Smooth muscle cell (in vitro differentiated cells): ENCODE data around the gene ACTR5. TPM values are rescaled to one million over a fixed set of nuclear protein-coding genes. Genes with fewer than 3 reads are reported as not detected.

ENCODE experiments used
- DNase-seq: peaks from one replicate; lab custom pipeline; 2025; ENCODE audit not compliant: unreplicated experiment; lab: John Stamatoyannopoulos, UW
- H2AFZ ChIP-seq: fragments of 200-600 bp; sonication (generic); 2 replicates; pipeline ENCODE4 v1.6.0; 2016; ENCODE audit warnings: antibody characterized with exemption, low read depth, mild to moderate bottlenecking
- H3F3A ChIP-seq: fragments of 200-600 bp; sonication (generic); 2 replicates; pipeline ENCODE4 v1.6.0; 2017; ENCODE audit warnings: antibody characterized with exemption, low read depth
- H3K27ac ChIP-seq: fragments of 200-600 bp; sonication (generic); 2 replicates; pipeline ENCODE4 v1.5.1; 2016; ENCODE audit warnings: low read depth, mild to moderate bottlenecking
- H3K27me3 ChIP-seq: fragments of 200-600 bp; sonication (generic); 2 replicates; pipeline ENCODE4 v1.6.1; 2016; ENCODE audit warnings: low read depth, mild to moderate bottlenecking
- H3K36me3 ChIP-seq: fragments of 200-600 bp; sonication (generic); 2 replicates; pipeline ENCODE4 v1.5.1; 2016; ENCODE audit warnings: low read depth
- H3K4me1 ChIP-seq: fragments of 200-600 bp; sonication (generic); 2 replicates; pipeline ENCODE4 v1.5.1; 2016; ENCODE audit warnings: low read depth
- H3K4me2 ChIP-seq: fragments of 200-600 bp; sonication (generic); 2 replicates; pipeline ENCODE4 v1.6.0; 2016; ENCODE audit warnings: mild to moderate bottlenecking
- H3K4me3 ChIP-seq: fragments of 200-600 bp; sonication (generic); 2 replicates; pipeline ENCODE4 v1.5.1; 2016; ENCODE audit warnings: mild to moderate bottlenecking
- H3K79me2 ChIP-seq: fragments of 200-600 bp; sonication (generic); 2 replicates; pipeline ENCODE4 v1.6.0; 2016; ENCODE audit warnings: low read depth, mild to moderate bottlenecking
- H3K9ac ChIP-seq: fragments of 200-600 bp; sonication (generic); 2 replicates; pipeline ENCODE4 v1.6.0; 2016; ENCODE audit warnings: low read depth
- H3K9me3 ChIP-seq: fragments of 200-600 bp; sonication (generic); replicated peaks from 2 replicates; pipeline ENCODE4 v1.5.1; 2016; ENCODE audit warnings: low read depth
- H4K20me1 ChIP-seq: fragments of 200-600 bp; sonication (generic); 2 replicates; pipeline ENCODE4 v1.6.0; 2016; ENCODE audit warnings: low read depth
- CTCF ChIP-seq: fragments of 200-600 bp; sonication (generic); IDR thresholded peaks from 2 replicates; pipeline ENCODE4 v1.5.1; 2017; ENCODE audit warnings: borderline replicate concordance, mild to moderate bottlenecking, antibody characterized with exemption; ENCODE audit not compliant: insufficient read depth, poor library complexity, severe bottlenecking
- WGBS: methylation state at CpG from one replicate; pipeline ENCODE4 v1.1.7; 2016; ENCODE audit warnings: low lambda C conversion rate; 5-methylcytosine and 5-hydroxymethylcytosine counted together
- polyA plus RNA-seq: library from polyadenylated mRNA; unstranded; fragments of >200 nt; fragmentation: Nextera tagmentation; extraction: Ambion mirVana; gene quantifications from 2 replicates; pipeline ENCODE4 v1.2.1, GENCODE V29; 2016
- total RNA-seq: library from RNA; depleted of rRNA; stranded (reverse); fragments of >200 nt; gene quantifications from 2 replicates; pipeline ENCODE4 v1.2.3, GENCODE V29; 2014

ACTR5 gene
- total and polyA plus RNA-seq, 2 experiments from 2014 or later, result 6.9 to 9.8 TPM

- no peak for TF ChIP-seq CTCF
- Histone ChIP-seq H3K4me2 (peak within 1 kb of the TSS; percentile 55), H2AFZ (no peak within 1 kb of the TSS), H3K9ac (no peak within 1 kb of the TSS), H3K9me3 (no peaks in the 10 kb centered on the region), H3K4me3 (no peak within 1 kb of the TSS), H4K20me1 (no peaks in the 10 kb centered on the region), H3K27me3 (peaks cover 100% of the 10 kb centered on the region), H3K27ac (no peak within 1 kb of the TSS), H3F3A (no peaks in the 10 kb centered on the region), H3K4me1 (peaks cover 9% of the 10 kb centered on the region), H3K36me3 (no peaks in the 10 kb centered on the region), H3K79me2 (no peaks in the 10 kb centered on the region)
- DNase-seq, result no peak
- 2% methylated on average over 32 of the region's 76 CpGs for WGBS
Observed at GRCh38 chr20:38723848-38724625, 24.2 kb upstream of the ACTR5 start, which contains the start of gene SLC32A1. Gene SLC32A1 (plus strand): TSS chr20:38724486. CDS start chr20:38724725, 239 bp downstream.

GRCh38 chr20:38724626-38725147, 23.6 kb upstream of the ACTR5 start:
- Histone ChIP-seq H3K79me2 (no peaks in the 10 kb centered on the region), H3K4me1 (peaks cover 13% of the 10 kb centered on the region), H3K27ac (no peak overlapping the region), H2AFZ (no peak overlapping the region), H3K4me3 (no peak overlapping the region), H3K36me3 (no peaks in the 10 kb centered on the region), H3K4me2 (no peak overlapping the region), H4K20me1 (no peaks in the 10 kb centered on the region), H3K27me3 (peaks cover 100% of the 10 kb centered on the region), H3F3A (no peaks in the 10 kb centered on the region), H3K9me3 (no peaks in the 10 kb centered on the region), H3K9ac (no peak overlapping the region)
- TF ChIP-seq CTCF, result no peak
- WGBS, result 5% methylated on average over 45 of the region's 46 CpGs
- DNase-seq, result no peak

- Histone ChIP-seq H2AFZ (no peak overlapping the region), H3K9me3 (no peaks in the 10 kb centered on the region), H3K4me1 (peaks cover 13% of the 10 kb centered on the region), H3K36me3 (no peaks in the 10 kb centered on the region), H3K9ac (no peak overlapping the region), H3K4me3 (no peak overlapping the region), H3K79me2 (no peaks in the 10 kb centered on the region), H3F3A (no peaks in the 10 kb centered on the region), H3K27me3 (peaks cover 100% of the 10 kb centered on the region), H3K4me2 (no peak overlapping the region), H4K20me1 (no peaks in the 10 kb centered on the region), H3K27ac (no peak overlapping the region)
- 15% methylated on average over 35 of the region's 35 CpGs for WGBS
- TF ChIP-seq CTCF, result no peak
- DNase-seq, result no peak
Observed at GRCh38 chr20:38725148-38725901, 22.9 kb upstream of the ACTR5 start.
